ENCODE results near the gene PAQR9. TPM values are rescaled to one million over a fixed set of nuclear protein-coding genes. Genes with fewer than 3 reads are reported as not detected.

The PAQR9 gene
- total and polyA plus RNA-seq, 9 of the 15 experiments (the other 6 are each of a cell fraction or from before 2014, with no cell fraction given) = 0.04 to 0.58 (median 0.22) TPM

DNA sequence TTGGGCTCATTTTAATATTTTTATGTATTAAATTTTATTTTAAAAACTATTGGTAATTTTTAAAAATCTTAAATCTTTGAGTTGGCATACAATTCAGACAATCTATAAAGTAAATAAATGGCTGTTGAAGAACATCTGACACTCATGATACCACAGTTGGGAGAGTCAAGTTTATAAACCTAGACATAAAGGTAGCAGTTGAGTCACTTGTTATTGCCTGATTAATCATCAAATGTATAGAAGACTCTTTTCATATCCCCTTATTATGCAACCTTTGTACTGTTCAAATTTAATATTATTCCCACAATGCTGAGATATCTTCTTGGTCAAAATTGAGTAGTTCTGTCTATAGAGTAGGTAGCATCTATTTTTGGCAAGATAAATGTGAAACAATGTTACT, 19.6 kb downstream of the PAQR9 start:
- in situ Hi-C loops (cut with MboI) = no loop called here
- intact Hi-C loops (cut with micrococcal nuclease) = no loop called here
- no peaks in the 10 kb centered on the region for H3K9me1 ChIP-seq (ENCODE audit: control insufficient read depth, insufficient read depth, low read length)
- no peaks in the 10 kb centered on the region for H3K79me2 ChIP-seq (ENCODE audit: control insufficient read depth, insufficient read depth, low read length)
- H3K4me2 ChIP-seq (ENCODE audit: insufficient read depth, low read length) = no peak overlapping the region
- no peaks in the 10 kb centered on the region for H3K36me3 ChIP-seq (ENCODE audit: control insufficient read depth, insufficient read depth, low read length)
- ChIA-PET CTCF (ENCODE audit: low intra/inter-chr PET ratio) (no interaction called here), POLR2A (interaction anchor here (0.9 to 1.6 kb wide), 2 partner anchors 9 to 15 kb away, joined by 3 to 6 read pairs; no protein-coding TSS in a partner anchor)
- H3K9me3 ChIP-seq (replicated peaks; ENCODE audit: control insufficient read depth, insufficient read depth, low read depth, low read length) = no peaks in the 10 kb centered on the region
- DNase-seq (ENCODE audit: extremely low read depth in 1 of 4, low spot score in 3 of 4) = no peak
- no peaks in the 10 kb centered on the region for H4K20me1 ChIP-seq (replicated peaks; ENCODE audit: control insufficient read depth, insufficient read depth, low read length)
- no peak overlapping the region for H3K4me3 ChIP-seq
- no TSS peak for BruUV-seq (replicated peaks)
- H3K4me1 ChIP-seq (replicated peaks in 1 of 2; ENCODE audit: control insufficient read depth in 2 of 2, insufficient read depth in 2 of 2, low read length in 2 of 2) = peaks cover 0 to 5% of the 10 kb centered on the region in 2 experiments; a peak in 1 of 5 replicates
- no peak overlapping the region for H3K27ac ChIP-seq (ENCODE audit: extremely low read depth, low read depth, low read length)
- peak overlapping the region; percentile 61; the same call in 1 of the 2 replicates for H2AFZ ChIP-seq (ENCODE audit: low read depth, low read length)
- no peak for FAIRE-seq
- H3K27me3 ChIP-seq (ENCODE audit: control insufficient read depth in 2 of 2, insufficient read depth in 2 of 2, low read length in 2 of 2) = no peaks in the 10 kb centered on the region
- ATAC-seq = no peak
- no peak overlapping the region for H3K9ac ChIP-seq (ENCODE audit: insufficient read depth in 1 of 2, low read depth in 2 of 2, low read length in 2 of 2)
- TF ChIP-seq, protein P1, sequence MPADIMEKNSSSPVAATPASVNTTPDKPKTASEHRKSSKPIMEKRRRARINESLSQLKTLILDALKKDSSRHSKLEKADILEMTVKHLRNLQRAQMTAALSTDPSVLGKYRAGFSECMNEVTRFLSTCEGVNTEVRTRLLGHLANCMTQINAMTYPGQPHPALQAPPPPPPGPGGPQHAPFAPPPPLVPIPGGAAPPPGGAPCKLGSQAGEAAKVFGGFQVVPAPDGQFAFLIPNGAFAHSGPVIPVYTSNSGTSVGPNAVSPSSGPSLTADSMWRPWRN (IDR thresholded peaks at IDR 0.05; ENCODE audit: low read depth) = no peak
- TF ChIP-seq, protein P2, sequence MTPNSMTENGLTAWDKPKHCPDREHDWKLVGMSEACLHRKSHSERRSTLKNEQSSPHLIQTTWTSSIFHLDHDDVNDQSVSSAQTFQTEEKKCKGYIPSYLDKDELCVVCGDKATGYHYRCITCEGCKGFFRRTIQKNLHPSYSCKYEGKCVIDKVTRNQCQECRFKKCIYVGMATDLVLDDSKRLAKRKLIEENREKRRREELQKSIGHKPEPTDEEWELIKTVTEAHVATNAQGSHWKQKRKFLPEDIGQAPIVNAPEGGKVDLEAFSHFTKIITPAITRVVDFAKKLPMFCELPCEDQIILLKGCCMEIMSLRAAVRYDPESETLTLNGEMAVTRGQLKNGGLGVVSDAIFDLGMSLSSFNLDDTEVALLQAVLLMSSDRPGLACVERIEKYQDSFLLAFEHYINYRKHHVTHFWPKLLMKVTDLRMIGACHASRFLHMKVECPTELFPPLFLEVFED (CRISPR knock-in tag; conservative IDR thresholded peaks at IDR 0.05) = no peak
- TF ChIP-seq MAX (CRISPR knock-in tag; IDR thresholded peaks at IDR 0.05) = no peak
- no peak for TF ChIP-seq RBM25 (IDR thresholded peaks at IDR 0.05; ENCODE audit: low read depth, low read length, severe bottlenecking)
- no peak for TF ChIP-seq ARID2 (IDR thresholded peaks at IDR 0.05)
- TF ChIP-seq CREB1 (IDR thresholded peaks at IDR 0.05) = no peak
- no peak for TF ChIP-seq CREB1 (CRISPR knock-in tag; IDR thresholded peaks at IDR 0.05)
- TF ChIP-seq SMARCE1 (IDR thresholded peaks at IDR 0.05) = no peak

All from K562 (cell line).